Measurements from ENCODE around the gene VEGFB. TPM values are rescaled to one million over a fixed set of nuclear protein-coding genes. Genes with fewer than 3 reads are reported as not detected.

VEGFB gene
- total and polyA plus RNA-seq, 7 experiments from 2014 or later, result 12.9 to 99.5 (median 58.7) TPM

GRCh38 chr11:64255135-64256128 is 21.0 kb downstream of the VEGFB start:
- H3K36me3 ChIP-seq (ENCODE audit: control insufficient read depth in 2 of 3, insufficient read depth in 3 of 3, low read length in 3 of 3), result peaks cover 0 to 8% (median 0%) of the 10 kb centered on the region in 3 experiments

GRCh38 chr11:64256300-64256699 is 21.9 kb downstream of the VEGFB start:
- Histone ChIP-seq H3K4me1 (ENCODE audit: control insufficient read depth in 2 of 2, insufficient read depth in 2 of 2, low read length in 2 of 2) (peaks cover 7 to 9% of the 10 kb centered on the region in 2 donors), H3K9me3 (ENCODE audit: control insufficient read depth in 2 of 3, low read length in 3 of 3) (no peaks in the 10 kb centered on the region), H3K27ac (ENCODE audit: low read depth, low read length) (no peak overlapping the region), H3K27me3 (ENCODE audit: control insufficient read depth in 2 of 2, insufficient read depth in 2 of 2, low read length in 2 of 2) (no peaks in the 10 kb centered on the region), H3K4me3 (ENCODE audit: low read length) (no peak overlapping the region), H3K36me3 (ENCODE audit: control insufficient read depth in 2 of 3, insufficient read depth in 3 of 3, low read length in 3 of 3) (peaks cover 0 to 8% (median 0%) of the 10 kb centered on the region in 3 experiments)
- ChIA-PET CTCF (no interaction called here), POLR2A (interaction anchor here (1.2 kb wide), 1 partner anchor 13 kb away, joined by 4 read pairs; no protein-coding TSS in a partner anchor)
- H3K36me3 Mint-ChIP-seq, result peaks cover 0 to 7% (median 0%) of the 10 kb centered on the region in 5 donors
- peaks cover 0 to 25% (median 7%) of the 10 kb centered on the region in 7 donors for H3K4me1 Mint-ChIP-seq
- H3K27me3 Mint-ChIP-seq, result no peaks in the 10 kb centered on the region
- ATAC-seq (no peak), DNase-seq (no peak)
- H3K4me3 Mint-ChIP-seq, result no peak overlapping the region
- H3K27ac Mint-ChIP-seq, result no peak overlapping the region
- H3K9me3 Mint-ChIP-seq, result peaks cover 0 to 2% (median 0%) of the 10 kb centered on the region in 11 donors
- intact Hi-C loops (cut with micrococcal nuclease), result no loop called here

More at GRCh38 chr11:64255135-64256128, 21.0 kb downstream of the VEGFB start:
- no peaks in the 10 kb centered on the region for H3K9me3 ChIP-seq (ENCODE audit: control insufficient read depth in 2 of 3, low read length in 3 of 3)
- Mint-ChIP-seq H3K4me1 (peaks cover 0 to 28% (median 7%) of the 10 kb centered on the region in 7 donors), H3K9me3 (peaks cover 0 to 2% (median 0%) of the 10 kb centered on the region in 11 donors), H3K27me3 (peaks cover 0 to 3% (median 0%) of the 10 kb centered on the region in 5 donors), H3K27ac (no peak overlapping the region), H3K4me3 (no peak overlapping the region), H3K36me3 (peaks cover 0 to 7% (median 0%) of the 10 kb centered on the region in 5 donors)
- DNase-seq (no peak), ATAC-seq (no peak)
- ChIA-PET POLR2A (interaction anchor here (1.2 to 1.4 kb wide), 2 partner anchors 13 to 14 kb away, joined by 4 to 5 read pairs; partner anchors contain the start of gene FKBP2), CTCF (interaction anchor here (0.8 to 0.9 kb wide), 2 partner anchors 49 to 51 kb away, joined by 3 read pairs; partner anchors contain the start of gene FERMT3)
- H3K4me1 ChIP-seq (ENCODE audit: control insufficient read depth in 2 of 2, insufficient read depth in 2 of 2, low read length in 2 of 2), result peaks cover 9 to 12% of the 10 kb centered on the region in 2 donors
- intact Hi-C loops (cut with micrococcal nuclease), result no loop called here
- no peaks in the 10 kb centered on the region for H3K27me3 ChIP-seq (ENCODE audit: control insufficient read depth in 2 of 2, insufficient read depth in 2 of 2, low read length in 2 of 2)
- no peak overlapping the region for H3K4me3 ChIP-seq (ENCODE audit: low read length)
- no peak overlapping the region for H3K27ac ChIP-seq (ENCODE audit: low read depth, low read length)

GRCh38 chr11:64258356-64258755 is 24.0 kb downstream of the VEGFB start:
- intact Hi-C loops (cut with micrococcal nuclease), result no loop called here
- peaks cover 0 to 7% (median 2%) of the 10 kb centered on the region in 5 donors for H3K36me3 Mint-ChIP-seq
- no peaks in the 10 kb centered on the region for H3K9me3 Mint-ChIP-seq
- peaks cover 0 to 11% (median 0%) of the 10 kb centered on the region in 7 donors for H3K4me1 Mint-ChIP-seq
- H3K4me3 ChIP-seq (ENCODE audit: low read length), result no peak overlapping the region
- ChIA-PET POLR2A (interaction anchor here (0.6 to 2.2 kb wide), 4 partner anchors 9 to 1768 kb away, joined by 3 to 8 read pairs (median 4); partner anchors contain the start of genes CATSPER1 and SF1), CTCF (no interaction called here)
- DNase-seq (no peak), ATAC-seq (no peak)
- H3K4me1 ChIP-seq (ENCODE audit: control insufficient read depth in 2 of 2, insufficient read depth in 2 of 2, low read length in 2 of 2), result no peaks in the 10 kb centered on the region
- H3K27me3 Mint-ChIP-seq, result no peaks in the 10 kb centered on the region
- H3K27ac ChIP-seq (ENCODE audit: low read depth, low read length), result no peak overlapping the region
- H3K27me3 ChIP-seq (ENCODE audit: control insufficient read depth in 2 of 2, insufficient read depth in 2 of 2, low read length in 2 of 2), result no peaks in the 10 kb centered on the region
- no peaks in the 10 kb centered on the region for H3K9me3 ChIP-seq (ENCODE audit: control insufficient read depth in 2 of 3, low read length in 3 of 3)
- H3K36me3 ChIP-seq (ENCODE audit: control insufficient read depth in 2 of 3, insufficient read depth in 3 of 3, low read length in 3 of 3), result peaks cover 0 to 11% (median 0%) of the 10 kb centered on the region in 3 experiments
- H3K4me3 Mint-ChIP-seq, result no peak overlapping the region
- no peak overlapping the region for H3K27ac Mint-ChIP-seq

- Mint-ChIP-seq H3K27me3 (no peaks in the 10 kb centered on the region), H3K36me3 (peaks cover 0 to 7% (median 2%) of the 10 kb centered on the region in 5 donors), H3K4me3 (no peak overlapping the region), H3K27ac (no peak overlapping the region), H3K4me1 (peaks cover 0 to 9% (median 0%) of the 10 kb centered on the region in 7 donors), H3K9me3 (no peaks in the 10 kb centered on the region)
- CTCF ChIA-PET, result interaction anchor here (0.7 kb wide), 1 partner anchor 55 kb away, joined by 4 read pairs; no protein-coding TSS in a partner anchor
- Histone ChIP-seq H3K4me1 (ENCODE audit: control insufficient read depth in 2 of 2, insufficient read depth in 2 of 2, low read length in 2 of 2) (no peaks in the 10 kb centered on the region), H3K9me3 (ENCODE audit: control insufficient read depth in 2 of 3, low read length in 3 of 3) (no peaks in the 10 kb centered on the region), H3K36me3 (ENCODE audit: control insufficient read depth in 2 of 3, insufficient read depth in 3 of 3, low read length in 3 of 3) (peaks cover 0 to 11% (median 0%) of the 10 kb centered on the region in 3 experiments), H3K4me3 (ENCODE audit: low read length) (no peak overlapping the region), H3K27me3 (ENCODE audit: control insufficient read depth in 2 of 2, insufficient read depth in 2 of 2, low read length in 2 of 2) (no peaks in the 10 kb centered on the region), H3K27ac (ENCODE audit: low read depth, low read length) (no peak overlapping the region)
- intact Hi-C loops (cut with micrococcal nuclease), result no loop called here
- DNase-seq, result no peak
- no peak for ATAC-seq
- POLR2A ChIA-PET, result interaction anchor here (2.2 kb wide), 1 partner anchor 10 kb away, joined by 8 read pairs; no protein-coding TSS in a partner anchor
These were observed 24.7 kb downstream of the VEGFB start for GRCh38 chr11:64258946-64259532.

GRCh38 chr11:64259533-64260067 is 25.2 kb downstream of the VEGFB start:
- intact Hi-C loops (cut with micrococcal nuclease), result no loop called here
- Mint-ChIP-seq H3K27ac (no peak overlapping the region), H3K4me3 (no peak overlapping the region), H3K4me1 (peaks cover 0 to 9% (median 0%) of the 10 kb centered on the region in 7 donors), H3K36me3 (peaks cover 0 to 7% (median 2%) of the 10 kb centered on the region in 5 donors), H3K9me3 (no peaks in the 10 kb centered on the region), H3K27me3 (no peaks in the 10 kb centered on the region)
- CTCF ChIA-PET, result no interaction called here
- H3K36me3 ChIP-seq (ENCODE audit: control insufficient read depth in 2 of 3, insufficient read depth in 3 of 3, low read length in 3 of 3), result peaks cover 0 to 11% (median 0%) of the 10 kb centered on the region in 3 experiments
- H3K27me3 ChIP-seq (ENCODE audit: control insufficient read depth in 2 of 2, insufficient read depth in 2 of 2, low read length in 2 of 2), result no peaks in the 10 kb centered on the region
- no peak for ATAC-seq
- no peak overlapping the region for H3K4me3 ChIP-seq (ENCODE audit: low read length)
- H3K9me3 ChIP-seq (ENCODE audit: control insufficient read depth in 2 of 3, low read length in 3 of 3), result no peaks in the 10 kb centered on the region
- DNase-seq, result no peak
- H3K27ac ChIP-seq (ENCODE audit: low read depth, low read length), result no peak overlapping the region
- POLR2A ChIA-PET, result interaction anchor here (0.6 kb wide), 1 partner anchor 448 kb away, joined by 4 read pairs; no protein-coding TSS in a partner anchor
- no peaks in the 10 kb centered on the region for H3K4me1 ChIP-seq (ENCODE audit: control insufficient read depth in 2 of 2, insufficient read depth in 2 of 2, low read length in 2 of 2)

GRCh38 chr11:64260147-64260708 is 25.8 kb downstream of the VEGFB start:
- Mint-ChIP-seq H3K27ac (peak overlapping the region in 2 of 9 donors; percentile 5 to 56), H3K4me3 (no peak overlapping the region), H3K36me3 (peaks cover 0 to 7% (median 2%) of the 10 kb centered on the region in 5 donors), H3K27me3 (no peaks in the 10 kb centered on the region), H3K9me3 (no peaks in the 10 kb centered on the region), H3K4me1 (peaks cover 0 to 9% (median 0%) of the 10 kb centered on the region in 7 donors)
- POLR2A ChIA-PET, result interaction anchor here (0.6 kb wide), 1 partner anchor 447 kb away, joined by 4 read pairs; no protein-coding TSS in a partner anchor
- Histone ChIP-seq H3K9me3 (ENCODE audit: control insufficient read depth in 2 of 3, low read length in 3 of 3) (no peaks in the 10 kb centered on the region), H3K4me1 (ENCODE audit: control insufficient read depth in 2 of 2, insufficient read depth in 2 of 2, low read length in 2 of 2) (no peaks in the 10 kb centered on the region), H3K27ac (ENCODE audit: low read depth, low read length) (no peak overlapping the region), H3K36me3 (ENCODE audit: control insufficient read depth in 2 of 3, insufficient read depth in 3 of 3, low read length in 3 of 3) (peaks cover 0 to 11% (median 0%) of the 10 kb centered on the region in 3 experiments), H3K4me3 (ENCODE audit: low read length) (no peak overlapping the region), H3K27me3 (ENCODE audit: control insufficient read depth in 2 of 2, insufficient read depth in 2 of 2, low read length in 2 of 2) (no peaks in the 10 kb centered on the region)
- ATAC-seq (no peak), DNase-seq (no peak)
- CTCF ChIA-PET, result no interaction called here
- intact Hi-C loops (cut with micrococcal nuclease), result no loop called here
